Activated CD4-positive, alpha-beta T cell treated with anti-CD3 and anti-CD28 coated beads, Interleukin-2, amount 10 ng/mL, durations not matched to agents 24 days and 14 days (primary cell): ENCODE data around the gene SP7. TPM values are rescaled to one million over a fixed set of nuclear protein-coding genes. Genes with fewer than 3 reads are reported as not detected.
"Not testable (repeated sequence)": the region's sequence is repeated elsewhere in the genome, so short reads cannot be mapped to it uniquely, and the experiment has no call there.

Experiments
- DNase-seq: peaks from one replicate; pipeline ENCODE4 v3.0.0; 2022
- H3K27ac Mint-ChIP-seq: one replicate; pipeline ENCODE4 v1.8.0; 2022; ENCODE audit warnings: mild to moderate bottlenecking, mixed read lengths
- H3K27me3 Mint-ChIP-seq: one replicate; pipeline ENCODE4 v1.8.0; 2022; ENCODE audit warnings: mixed read lengths
- H3K36me3 Mint-ChIP-seq: one replicate; pipeline ENCODE4 v1.8.0; 2022; ENCODE audit warnings: low read depth, mild to moderate bottlenecking, mixed read lengths
- H3K4me1 Mint-ChIP-seq: one replicate; pipeline ENCODE4 v1.8.0; 2021; ENCODE audit warnings: mixed read lengths
- H3K4me3 Mint-ChIP-seq: one replicate; pipeline ENCODE4 v1.8.0; 2022; ENCODE audit warnings: mild to moderate bottlenecking, moderate library complexity, mixed read lengths
- H3K9me3 Mint-ChIP-seq: one replicate; pipeline ENCODE4 v1.8.0; 2021; ENCODE audit warnings: mixed read lengths
- intact Hi-C: fragments of 100-400 bp; cut with micrococcal nuclease; formaldehyde crosslinking; loops from one replicate; pipeline ENCODE4 v1.15.1; 2023
- total RNA-seq: library from RNA; stranded (reverse); gene quantifications from 2 replicates; pipeline ENCODE4 v1.2.3, GENCODE V29; 2022

SP7 gene
- total RNA-seq, 1 donor from 2014 or later, result not detected

DNA sequence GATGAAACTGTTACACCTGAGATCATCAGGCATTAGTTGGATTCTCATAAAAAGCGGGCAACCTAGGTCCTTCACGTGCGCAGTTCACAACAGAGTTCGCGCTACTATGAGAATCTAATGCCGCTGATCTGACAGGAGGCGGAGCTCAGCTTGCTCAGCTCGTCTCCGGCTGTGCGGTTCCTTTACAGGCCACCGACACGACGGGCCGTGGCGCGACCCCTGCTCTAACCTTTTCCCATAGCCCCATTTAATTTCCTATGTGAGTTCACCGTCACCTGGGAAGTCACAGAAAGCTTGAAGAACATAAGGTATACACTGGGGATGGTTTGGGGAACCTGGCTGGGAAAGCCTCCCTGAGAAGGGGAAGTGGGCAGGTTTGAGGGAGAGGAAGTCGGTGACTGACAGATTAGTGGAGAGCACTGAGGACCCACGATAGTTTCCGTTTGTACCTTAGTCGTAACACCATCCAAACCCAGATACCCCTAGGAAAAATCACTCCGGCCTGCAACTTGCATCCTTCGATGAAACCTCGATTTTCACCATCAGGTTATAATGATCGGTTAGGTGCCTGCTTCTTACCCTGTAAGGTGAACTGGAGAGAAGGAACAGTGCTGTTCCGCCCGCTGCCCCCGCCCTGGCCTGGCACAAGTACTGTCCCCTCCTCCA, 11.9 kb downstream of the SP7 start:
- intact Hi-C loops, result loop anchor here (1.0 to 2.0 kb wide), 6 partner anchors 21 to 185 kb away; partner anchors contain the start of genes PRR13 and TARBP2
- H3K27me3 Mint-ChIP-seq, result peaks cover 8% of the 10 kb centered on the region
- H3K4me3 Mint-ChIP-seq, result peak overlapping the region; percentile 83
- peaks cover 5% of the 10 kb centered on the region for H3K36me3 Mint-ChIP-seq
- peaks cover 36% of the 10 kb centered on the region for H3K4me1 Mint-ChIP-seq
- peak; percentile 89 for DNase-seq
- peak overlapping the region; percentile 93 for H3K27ac Mint-ChIP-seq
- H3K9me3 Mint-ChIP-seq, result no peaks in the 10 kb centered on the region

DNA sequence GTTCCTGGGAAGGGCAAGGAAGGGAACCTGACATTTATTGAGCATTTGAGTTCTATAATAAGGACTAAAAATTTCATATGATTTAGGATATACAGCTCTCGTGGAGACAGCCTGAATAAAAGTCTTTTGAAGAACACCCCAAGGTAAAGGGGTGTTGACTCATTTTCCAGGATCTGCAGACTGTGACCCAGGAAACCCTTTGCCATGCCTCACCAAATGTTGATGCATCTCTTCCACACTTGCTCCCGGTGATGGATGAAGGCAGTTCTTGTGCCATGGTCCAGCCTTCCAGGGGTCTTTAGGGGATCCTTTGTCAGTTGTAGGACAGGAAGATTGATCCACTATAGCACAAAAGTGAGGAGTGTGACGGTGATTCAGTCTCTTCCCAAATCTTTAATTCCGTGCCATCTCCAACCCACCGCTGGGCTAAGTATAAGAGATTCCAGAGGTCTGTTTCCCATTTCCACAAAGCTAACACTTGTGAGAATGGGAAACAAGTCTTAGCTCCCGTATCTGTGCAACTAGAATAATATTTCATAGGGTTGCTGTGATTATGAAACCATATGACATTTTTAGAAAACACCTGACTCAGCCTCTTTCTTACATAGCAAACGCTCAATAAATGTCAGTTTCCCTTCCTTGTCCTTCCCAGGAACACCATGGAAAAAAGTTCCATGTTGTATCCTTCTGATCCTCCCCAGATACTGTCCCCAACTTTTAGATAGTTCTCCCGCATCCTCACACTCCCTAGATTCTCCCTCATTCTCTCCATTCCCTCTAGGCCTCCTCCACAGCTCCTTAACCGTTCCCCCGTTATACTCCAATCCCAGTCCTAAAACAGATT, 15.6 kb downstream of the SP7 start:
- intact Hi-C loops, result loop anchor here (1.0 kb wide), 5 partner anchors 21 to 161 kb away; partner anchors contain the start of genes CSAD, MYG1, PFDN5 and SP1
- no peak for DNase-seq
- H3K27me3 Mint-ChIP-seq, result no peaks in the 10 kb centered on the region
- H3K9me3 Mint-ChIP-seq, result no peaks in the 10 kb centered on the region
- peak overlapping the region; percentile 98 for H3K4me3 Mint-ChIP-seq
- peaks cover 35% of the 10 kb centered on the region for H3K4me1 Mint-ChIP-seq
- H3K27ac Mint-ChIP-seq, result peak overlapping the region; percentile 96
- H3K36me3 Mint-ChIP-seq, result peaks cover 20% of the 10 kb centered on the region

DNA sequence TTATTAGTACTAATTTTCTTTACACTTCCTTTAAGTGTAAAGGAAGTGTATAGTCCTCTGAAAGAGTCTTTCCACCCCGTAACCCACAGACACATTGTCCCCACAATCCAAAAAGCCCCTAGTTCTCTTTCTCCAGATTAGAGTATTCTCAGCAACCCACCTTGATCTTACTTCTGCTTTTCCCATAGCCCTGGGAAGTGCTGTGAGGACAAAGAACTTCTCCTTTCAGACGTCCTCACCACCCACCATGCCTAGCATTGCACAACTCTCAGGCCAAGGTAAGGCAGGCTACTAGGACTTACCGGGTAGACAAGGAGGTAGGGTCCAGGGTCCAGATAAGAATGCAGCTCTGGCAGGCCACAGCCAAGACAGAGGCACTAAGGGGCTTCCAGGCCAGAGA, 22.2 kb downstream of the SP7 start:
- no peaks in the 10 kb centered on the region for H3K9me3 Mint-ChIP-seq
- no peak overlapping the region for H3K4me3 Mint-ChIP-seq
- peaks cover 4% of the 10 kb centered on the region for H3K4me1 Mint-ChIP-seq
- no peak for DNase-seq
- H3K27ac Mint-ChIP-seq, result no peak overlapping the region
- peaks cover 41% of the 10 kb centered on the region for H3K36me3 Mint-ChIP-seq
- intact Hi-C loops, result no loop called here
- no peaks in the 10 kb centered on the region for H3K27me3 Mint-ChIP-seq

DNA sequence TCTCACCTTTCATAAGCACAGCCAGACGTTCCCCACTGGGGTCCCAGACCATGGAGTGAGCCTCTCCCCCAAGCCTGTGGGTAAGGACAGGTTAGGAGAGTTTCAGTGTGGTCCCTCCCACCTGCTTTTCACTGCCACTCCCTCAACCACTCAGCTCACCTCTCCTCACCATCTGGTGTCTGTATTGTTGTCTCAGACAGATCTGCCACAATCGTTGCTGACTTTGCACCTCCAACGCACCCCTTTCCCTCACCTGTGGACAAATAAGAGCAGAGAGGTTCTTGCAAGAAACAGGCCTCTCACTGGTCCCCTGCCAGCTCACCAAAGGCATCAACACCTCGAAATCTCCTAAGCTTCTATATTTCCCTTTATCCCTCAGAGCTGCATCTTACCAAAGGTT, 27.9 kb downstream of the SP7 start:
- H3K27ac Mint-ChIP-seq, result no peak overlapping the region

GRCh38 chr12:53306826-53307225, 29.3 kb downstream of the SP7 start:
- intact Hi-C loops, result no loop called here
- H3K27ac Mint-ChIP-seq, result no peak overlapping the region
- H3K36me3 Mint-ChIP-seq, result peaks cover 56% of the 10 kb centered on the region

More for the DNA sequence above, 27.9 kb downstream of the SP7 start:
- no peak for DNase-seq
- Mint-ChIP-seq H3K27me3 (no peaks in the 10 kb centered on the region), H3K4me1 (peaks cover 1% of the 10 kb centered on the region), H3K4me3 (no peak overlapping the region), H3K9me3 (no peaks in the 10 kb centered on the region), H3K36me3 (peaks cover 48% of the 10 kb centered on the region)
- intact Hi-C loops, result no loop called here

DNA sequence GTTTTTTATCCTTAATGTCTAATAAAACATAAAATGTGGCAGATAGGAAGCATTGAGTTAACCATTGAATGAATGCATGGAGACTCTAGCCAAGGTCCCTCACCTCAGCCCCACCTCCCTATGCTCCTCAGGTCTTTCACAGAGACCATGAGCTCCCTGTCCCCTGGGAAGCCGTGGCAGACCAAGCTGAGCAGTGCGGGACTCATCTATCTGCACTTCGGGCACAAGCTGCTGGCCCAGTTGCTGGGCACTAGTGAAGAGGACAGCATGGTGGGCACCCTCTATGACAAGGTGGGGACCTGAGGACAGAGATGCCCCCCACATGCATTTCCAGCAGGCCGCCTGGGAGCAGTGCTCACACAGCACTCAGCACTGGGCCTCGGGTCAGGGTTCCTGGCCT, 33.3 kb downstream of the SP7 start:
- Mint-ChIP-seq H3K4me3 (peak overlapping the region; percentile 44), H3K27ac (peak overlapping the region; percentile 25), H3K4me1 (peaks cover 37% of the 10 kb centered on the region), H3K36me3 (peaks cover 67% of the 10 kb centered on the region), H3K9me3 (no peaks in the 10 kb centered on the region), H3K27me3 (no peaks in the 10 kb centered on the region)
- no peak for DNase-seq
- intact Hi-C loops, result no loop called here

More at GRCh38 chr12:53306826-53307225, 29.3 kb downstream of the SP7 start:
- DNase-seq, result no peak
- Mint-ChIP-seq H3K4me3 (no peak overlapping the region), H3K9me3 (no peaks in the 10 kb centered on the region), H3K4me1 (peaks cover 9% of the 10 kb centered on the region), H3K27me3 (no peaks in the 10 kb centered on the region)

GRCh38 chr12:53300187-53300586, 36.0 kb downstream of the SP7 start:
- H3K9me3 Mint-ChIP-seq, result no peaks in the 10 kb centered on the region
- H3K27me3 Mint-ChIP-seq, result no peaks in the 10 kb centered on the region
- H3K4me3 Mint-ChIP-seq, result peak overlapping the region; percentile 94
- H3K4me1 Mint-ChIP-seq, result peaks cover 52% of the 10 kb centered on the region
- H3K36me3 Mint-ChIP-seq, result peaks cover 64% of the 10 kb centered on the region
- H3K27ac Mint-ChIP-seq, result peak overlapping the region; percentile 91
- intact Hi-C loops, result no loop called here
- no peak for DNase-seq

- intact Hi-C loops, result loop anchor here (1.0 to 5.0 kb wide), 5 partner anchors 22 to 119 kb away; partner anchors contain the start of genes AAAS, CSAD, ESPL1 and ZNF740
- Mint-ChIP-seq H3K4me1 (peaks cover 53% of the 10 kb centered on the region), H3K4me3 (peak within 1 kb of the TSS; percentile 94), H3K36me3 (peaks cover 64% of the 10 kb centered on the region), H3K9me3 (no peaks in the 10 kb centered on the region), H3K27ac (peak within 1 kb of the TSS; percentile 91), H3K27me3 (no peaks in the 10 kb centered on the region)
- peak; percentile 96 for DNase-seq
These were observed 36.5 kb downstream of the SP7 start, which contains the start of gene MYG1 for GRCh38 chr12:53299454-53300180. Gene MYG1 (plus strand): TSS chr12:53299695. CDS start chr12:53299738, 43 bp downstream.

DNA sequence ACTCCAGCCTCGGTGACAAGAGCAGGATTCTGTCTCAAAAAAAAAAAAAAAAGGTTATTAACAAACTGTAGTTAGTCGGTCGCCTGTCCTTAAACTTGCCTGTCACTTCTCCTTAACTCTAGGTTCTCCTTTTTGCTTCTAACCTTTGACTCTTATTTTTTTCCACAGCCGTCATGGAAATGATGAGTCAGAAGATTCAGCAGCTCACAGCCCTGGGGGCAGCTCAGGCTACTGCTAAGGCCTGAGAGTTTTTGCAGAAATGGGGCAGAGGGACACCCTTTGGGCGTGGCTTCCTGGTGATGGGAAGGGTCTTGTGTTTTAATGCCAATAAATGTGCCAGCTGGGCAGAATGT, 37.1 kb downstream of the SP7 start:
- Mint-ChIP-seq H3K4me1 (peaks cover 53% of the 10 kb centered on the region), H3K36me3 (peaks cover 67% of the 10 kb centered on the region), H3K9me3 (no peaks in the 10 kb centered on the region), H3K27ac (peak overlapping the region; percentile 91), H3K4me3 (peak overlapping the region; percentile 94), H3K27me3 (no peaks in the 10 kb centered on the region)
- peak; percentile 86 for DNase-seq
- intact Hi-C loops, result loop anchor here (1.0 to 5.0 kb wide), 5 partner anchors 22 to 119 kb away; partner anchors contain the start of genes AAAS, CSAD, ESPL1 and ZNF740

DNA sequence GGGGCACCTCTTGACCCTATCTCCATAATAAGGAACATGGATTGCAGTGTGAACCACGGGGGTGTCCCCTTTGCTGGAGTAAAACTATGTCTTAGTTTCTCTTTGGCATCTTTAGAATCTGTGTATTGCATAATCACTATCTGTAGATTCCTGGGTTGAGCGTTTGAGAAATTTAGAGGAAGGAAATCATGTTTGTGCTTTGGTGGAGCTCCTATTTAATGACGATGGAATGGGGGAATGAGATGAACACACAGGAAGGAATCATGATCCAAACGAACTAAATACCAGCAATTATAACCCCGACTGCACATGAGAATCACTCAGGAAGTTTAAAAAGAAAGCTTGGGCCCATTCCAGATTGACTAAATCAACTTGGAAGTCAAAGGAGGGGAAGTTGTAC, 38.0 kb downstream of the SP7 start:
- intact Hi-C loops, result loop anchor here (2.0 to 5.0 kb wide), 2 partner anchors 29 to 46 kb away; partner anchors contain the start of gene ESPL1
- no peaks in the 10 kb centered on the region for H3K9me3 Mint-ChIP-seq
- peak overlapping the region; percentile 16 for H3K4me3 Mint-ChIP-seq
- peaks cover 51% of the 10 kb centered on the region for H3K4me1 Mint-ChIP-seq
- H3K27me3 Mint-ChIP-seq, result no peaks in the 10 kb centered on the region
- peaks cover 71% of the 10 kb centered on the region for H3K36me3 Mint-ChIP-seq
- DNase-seq, result no peak
- peak overlapping the region; percentile 91 for H3K27ac Mint-ChIP-seq

- not testable (repeated sequence) for H3K27ac Mint-ChIP-seq, H3K9me3 Mint-ChIP-seq, H3K27me3 Mint-ChIP-seq, DNase-seq
- Mint-ChIP-seq H3K4me3 (peak overlapping the region; percentile 98), H3K4me1 (peaks cover 44% of the 10 kb centered on the region), H3K36me3 (peaks cover 72% of the 10 kb centered on the region)
- intact Hi-C loops, result loop anchor here (5.0 kb wide), 1 partner anchor 45 kb away; a partner anchor contains a TSS
These were observed 39.0 kb downstream of the SP7 start for GRCh38 chr12:53297106-53297505.

GRCh38 chr12:53295891-53296219, 40.3 kb downstream of the SP7 start:
- Mint-ChIP-seq H3K27ac (peak overlapping the region; percentile 90), H3K27me3 (no peaks in the 10 kb centered on the region), H3K4me3 (peak overlapping the region; percentile 98), H3K9me3 (no peaks in the 10 kb centered on the region), H3K36me3 (peaks cover 69% of the 10 kb centered on the region), H3K4me1 (peaks cover 37% of the 10 kb centered on the region)
- intact Hi-C loops, result loop anchor here (1.0 to 5.0 kb wide), 5 partner anchors 25 to 156 kb away; partner anchors contain the start of genes AAAS and PCBP2
- DNase-seq, result no peak
